KG1 (cell line): ENCODE results near the gene NDUFAF3.

ENCODE experiments used
- DNase-seq: peaks from one replicate; lab custom pipeline; 2025; lab: John Stamatoyannopoulos, UW

Gene NDUFAF3

DNA sequence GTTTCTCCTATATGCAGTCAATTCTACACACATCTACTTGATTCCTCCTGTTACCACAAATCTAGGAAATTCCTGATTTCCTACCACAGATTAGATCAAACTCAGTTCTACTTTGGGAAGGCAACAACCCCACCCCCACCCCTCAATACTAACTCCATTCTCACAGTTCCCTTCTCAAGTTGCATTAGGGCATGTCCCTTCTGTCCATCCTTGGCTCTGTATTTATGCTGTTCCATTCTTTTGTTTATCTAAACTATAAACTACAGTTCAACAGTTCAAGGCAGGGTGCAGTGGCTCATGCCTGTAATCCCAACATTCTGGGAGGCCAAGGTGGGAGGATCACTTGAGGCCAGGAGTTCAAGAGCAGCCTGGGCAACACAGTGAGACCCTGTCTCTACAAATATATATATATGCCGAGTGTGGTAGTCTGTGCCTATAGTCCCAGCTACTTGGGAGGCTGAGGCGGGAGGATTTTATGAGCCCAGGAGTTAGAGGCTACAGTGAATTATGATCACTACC lies 32.5 kb downstream of the NDUFAF3 start:
- no peak for DNase-seq

DNA sequence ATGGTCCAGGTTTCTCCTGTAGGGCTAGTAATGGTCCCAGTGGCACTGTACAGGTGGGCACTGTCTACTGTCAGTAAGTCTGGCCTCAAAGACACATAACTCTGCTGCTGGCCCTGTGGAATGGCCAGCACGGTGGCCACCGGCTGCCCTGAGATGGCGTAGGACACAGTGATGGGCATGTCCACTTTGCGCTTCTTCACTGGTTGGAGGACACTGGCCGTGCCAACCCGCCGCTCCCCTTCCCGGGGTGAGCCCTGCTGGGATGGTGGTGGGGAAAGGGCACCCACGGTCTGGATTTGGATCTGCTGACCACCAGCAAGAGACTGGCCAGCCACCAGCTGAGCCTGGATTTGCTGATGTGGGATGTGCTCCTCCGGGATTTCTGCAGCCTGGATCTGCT lies 35.3 kb downstream of the NDUFAF3 start:
- DNase-seq, result no peak

DNA sequence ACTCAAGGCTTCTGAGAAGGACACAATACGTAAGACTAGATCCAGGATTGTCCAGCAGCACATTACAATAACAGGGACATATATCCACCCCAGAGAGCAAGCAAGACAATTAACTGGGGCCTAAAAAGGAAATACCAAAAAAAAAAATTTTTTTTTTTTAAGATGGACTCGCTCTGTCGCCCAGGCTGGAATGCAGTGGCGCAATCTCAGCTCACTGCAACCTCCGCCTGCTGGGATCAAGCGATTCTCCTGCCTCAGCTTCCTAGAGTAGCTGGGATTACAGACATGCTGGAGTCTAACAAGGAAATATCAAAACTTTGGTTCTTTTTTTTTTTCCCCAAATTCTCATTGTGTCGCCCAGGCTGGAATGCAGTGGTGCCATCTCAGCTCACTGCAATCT lies 36.1 kb downstream of the NDUFAF3 start:
- no peak for DNase-seq
